ENCODE results near the gene NCAPD2. TPM values are rescaled to one million over a fixed set of nuclear protein-coding genes. Genes with fewer than 3 reads are reported as not detected.
"Not testable (repeated sequence)": the region's sequence is repeated elsewhere in the genome, so short reads cannot be mapped to it uniquely, and the experiment has no call there.

NCAPD2 gene
- total RNA-seq, 2 experiments from 2014 or later, result 252 to 261 TPM

- Mint-ChIP-seq H3K4me3 (peak overlapping the region; percentile 78), H3K36me3 (ENCODE audit: low read depth) (peaks cover 32% of the 10 kb centered on the region), H3K4me1 (ENCODE audit: low read depth) (peaks cover 49% of the 10 kb centered on the region), H3K27ac (peak overlapping the region; percentile 61)
- intact Hi-C loops (cut with micrococcal nuclease), result loop anchor here (1.0 to 5.0 kb wide), 6 partner anchors 18 to 219 kb away; partner anchors contain the start of genes GAPDH, MRPL51 and ZNF384
- DNase-seq; H3K9me3 Mint-ChIP-seq; H3K27me3 Mint-ChIP-seq (ENCODE audit: low read depth): not testable (repeated sequence)
- CTCF ChIA-PET, result interaction anchor here (0.8 to 4.0 kb wide), 6 partner anchors 11 to 233 kb away, joined by 3 to 26 read pairs (median 4); no protein-coding TSS in a partner anchor
Measured at GRCh38 chr12:6556496-6556817, 62.6 kb downstream of the NCAPD2 start.

GRCh38 chr12:6556857-6557256 is 63.0 kb downstream of the NCAPD2 start:
- H3K4me1 Mint-ChIP-seq (ENCODE audit: low read depth), result peaks cover 47% of the 10 kb centered on the region
- H3K36me3 Mint-ChIP-seq (ENCODE audit: low read depth), result peaks cover 35% of the 10 kb centered on the region

GRCh38 chr12:6558014-6558760 is 64.3 kb downstream of the NCAPD2 start:
- peaks cover 46% of the 10 kb centered on the region for H3K36me3 Mint-ChIP-seq (ENCODE audit: low read depth)
- H3K4me1 Mint-ChIP-seq (ENCODE audit: low read depth), result peaks cover 37% of the 10 kb centered on the region
- DNase-seq, result peak; percentile 76
- intact Hi-C loops (cut with micrococcal nuclease), result loop anchor here (1.0 to 5.0 kb wide), 2 partner anchors 221 to 235 kb away; no protein-coding TSS in a partner anchor
- H3K27ac Mint-ChIP-seq, result peak overlapping the region; percentile 78
- H3K4me3 Mint-ChIP-seq; H3K9me3 Mint-ChIP-seq; H3K27me3 Mint-ChIP-seq (ENCODE audit: low read depth): not testable (repeated sequence)
- CTCF ChIA-PET, result interaction anchor here (0.5 to 4.0 kb wide), 19 partner anchors 8 to 288 kb away, joined by 3 to 26 read pairs (median 3); partner anchors contain the start of genes NOP2 and VAMP1

More at GRCh38 chr12:6556857-6557256, 63.0 kb downstream of the NCAPD2 start:
- CTCF ChIA-PET, result interaction anchor here (0.8 to 4.0 kb wide), 10 partner anchors 9 to 235 kb away, joined by 3 to 26 read pairs (median 4); partner anchors contain the start of gene NOP2
- intact Hi-C loops (cut with micrococcal nuclease), result loop anchor here (1.0 to 5.0 kb wide), 6 partner anchors 18 to 220 kb away; partner anchors contain the start of genes GAPDH, MRPL51 and ZNF384
- Mint-ChIP-seq H3K4me3 (peak overlapping the region; percentile 78), H3K27me3 (ENCODE audit: low read depth) (no peaks in the 10 kb centered on the region), H3K27ac (peak overlapping the region; percentile 61), H3K9me3 (no peaks in the 10 kb centered on the region)
- no peak for DNase-seq

GRCh38 chr12:6559500-6559899 is 65.6 kb downstream of the NCAPD2 start:
- CTCF ChIA-PET, result interaction anchor here (0.7 to 4.0 kb wide), 4 partner anchors 9 to 135 kb away, joined by 3 to 26 read pairs (median 9); no protein-coding TSS in a partner anchor
- H3K36me3 Mint-ChIP-seq (ENCODE audit: low read depth), result peaks cover 54% of the 10 kb centered on the region
- peaks cover 33% of the 10 kb centered on the region for H3K4me1 Mint-ChIP-seq (ENCODE audit: low read depth)
- no peak overlapping the region for H3K4me3 Mint-ChIP-seq
- intact Hi-C loops (cut with micrococcal nuclease), result loop anchor here (5.0 kb wide), 1 partner anchor 222 kb away; no protein-coding TSS in a partner anchor
- peak overlapping the region; percentile 72 for H3K27ac Mint-ChIP-seq
- H3K9me3 Mint-ChIP-seq, result no peaks in the 10 kb centered on the region
- no peaks in the 10 kb centered on the region for H3K27me3 Mint-ChIP-seq (ENCODE audit: low read depth)
- no peak for DNase-seq

GRCh38 chr12:6560501-6561205 is 66.8 kb downstream of the NCAPD2 start:
- H3K36me3 Mint-ChIP-seq (ENCODE audit: low read depth), result peaks cover 56% of the 10 kb centered on the region
- CTCF ChIA-PET, result interaction anchor here (0.9 to 2.1 kb wide), 3 partner anchors 21 to 137 kb away, joined by 6 to 10 read pairs (median 8); no protein-coding TSS in a partner anchor
- no peak overlapping the region for H3K4me3 Mint-ChIP-seq

GRCh38 chr12:6562881-6563280 is 69.0 kb downstream of the NCAPD2 start:
- Mint-ChIP-seq H3K27ac (peak overlapping the region; percentile 41), H3K27me3 (ENCODE audit: low read depth) (no peaks in the 10 kb centered on the region), H3K4me1 (ENCODE audit: low read depth) (peaks cover 41% of the 10 kb centered on the region), H3K36me3 (ENCODE audit: low read depth) (peaks cover 62% of the 10 kb centered on the region), H3K9me3 (no peaks in the 10 kb centered on the region), H3K4me3 (no peak overlapping the region)
- intact Hi-C loops (cut with micrococcal nuclease), result loop anchor here (1.0 to 2.0 kb wide), 2 partner anchors 121 to 216 kb away; no protein-coding TSS in a partner anchor
- CTCF ChIA-PET, result interaction anchor here (1.1 to 4.4 kb wide), 7 partner anchors 10 to 139 kb away, joined by 3 to 52 read pairs (median 10); no protein-coding TSS in a partner anchor
- DNase-seq, result no peak

More at GRCh38 chr12:6560501-6561205, 66.8 kb downstream of the NCAPD2 start:
- DNase-seq, result no peak
- Mint-ChIP-seq H3K27ac (peak overlapping the region; percentile 31), H3K27me3 (ENCODE audit: low read depth) (no peaks in the 10 kb centered on the region), H3K9me3 (no peaks in the 10 kb centered on the region), H3K4me1 (ENCODE audit: low read depth) (peaks cover 34% of the 10 kb centered on the region)
- intact Hi-C loops (cut with micrococcal nuclease), result no loop called here

- intact Hi-C loops (cut with micrococcal nuclease), result loop anchor here (1.0 to 2.0 kb wide), 2 partner anchors 121 to 215 kb away; no protein-coding TSS in a partner anchor
- CTCF ChIA-PET, result interaction anchor here (0.7 to 4.4 kb wide), 11 partner anchors 9 to 71 kb away, joined by 3 to 52 read pairs (median 4); no protein-coding TSS in a partner anchor
- H3K9me3 Mint-ChIP-seq, result no peaks in the 10 kb centered on the region
- no peak overlapping the region for H3K4me3 Mint-ChIP-seq
- H3K4me1 Mint-ChIP-seq (ENCODE audit: low read depth), result peaks cover 39% of the 10 kb centered on the region
- DNase-seq, result peak; percentile 79
- peak overlapping the region; percentile 36 for H3K27ac Mint-ChIP-seq
- peaks cover 63% of the 10 kb centered on the region for H3K36me3 Mint-ChIP-seq (ENCODE audit: low read depth)
- H3K27me3 Mint-ChIP-seq (ENCODE audit: low read depth), result no peaks in the 10 kb centered on the region
Measured at GRCh38 chr12:6563448-6564050, 69.6 kb downstream of the NCAPD2 start.

- DNase-seq, result no peak
- Mint-ChIP-seq H3K27me3 (ENCODE audit: low read depth) (no peaks in the 10 kb centered on the region), H3K4me1 (ENCODE audit: low read depth) (peaks cover 62% of the 10 kb centered on the region), H3K27ac (peak overlapping the region; percentile 96), H3K9me3 (no peaks in the 10 kb centered on the region), H3K4me3 (peak overlapping the region; percentile 98), H3K36me3 (ENCODE audit: low read depth) (peaks cover 60% of the 10 kb centered on the region)
- intact Hi-C loops (cut with micrococcal nuclease), result loop anchor here (5.0 kb wide), 1 partner anchor 260 kb away; the partner anchor contains the start of gene P3H3
- CTCF ChIA-PET, result interaction anchor here (1.1 to 2.5 kb wide), 4 partner anchors 10 to 28 kb away, joined by 4 to 8 read pairs (median 6); partner anchors contain the start of gene IFFO1
Measured at GRCh38 chr12:6567112-6567670, 73.3 kb downstream of the NCAPD2 start.

GRCh38 chr12:6569312-6569711 is 75.4 kb downstream of the NCAPD2 start:
- CTCF ChIA-PET, result no interaction called here
- DNase-seq, result no peak
- peaks cover 55% of the 10 kb centered on the region for H3K36me3 Mint-ChIP-seq (ENCODE audit: low read depth)
- no peaks in the 10 kb centered on the region for H3K27me3 Mint-ChIP-seq (ENCODE audit: low read depth)
- H3K4me1 Mint-ChIP-seq (ENCODE audit: low read depth), result peaks cover 57% of the 10 kb centered on the region
- H3K9me3 Mint-ChIP-seq, result no peaks in the 10 kb centered on the region
- H3K27ac Mint-ChIP-seq, result no peak overlapping the region
- intact Hi-C loops (cut with micrococcal nuclease), result loop anchor here (2.0 to 5.0 kb wide), 2 partner anchors 75 to 258 kb away; partner anchors contain the start of genes NCAPD2 and P3H3
- peak overlapping the region; percentile 98 for H3K4me3 Mint-ChIP-seq

GRCh38 chr12:6569786-6570185 is 75.9 kb downstream of the NCAPD2 start:
- DNase-seq, result no peak
- CTCF ChIA-PET, result interaction anchor here (0.6 to 1.7 kb wide), 16 partner anchors 13 to 256 kb away, joined by 3 to 8 read pairs (median 4); no protein-coding TSS in a partner anchor
- H3K27ac Mint-ChIP-seq, result no peak overlapping the region
- H3K9me3 Mint-ChIP-seq, result no peaks in the 10 kb centered on the region
- intact Hi-C loops (cut with micrococcal nuclease), result loop anchor here (2.0 to 5.0 kb wide), 2 partner anchors 75 to 258 kb away; partner anchors contain the start of genes NCAPD2 and P3H3
- H3K4me1 Mint-ChIP-seq (ENCODE audit: low read depth), result peaks cover 59% of the 10 kb centered on the region
- no peaks in the 10 kb centered on the region for H3K27me3 Mint-ChIP-seq (ENCODE audit: low read depth)
- H3K36me3 Mint-ChIP-seq (ENCODE audit: low read depth), result peaks cover 53% of the 10 kb centered on the region
- peak overlapping the region; percentile 98 for H3K4me3 Mint-ChIP-seq
